ENCODE data around the gene HIVEP1.

The HIVEP1 gene

GRCh38 chr6:12012038-12012557 lies at the start of gene HIVEP1:
HIVEP1 (plus strand) TSS chr6:12012312; CDS start chr6:12015629, 3,317 bp downstream.
- DNase-seq = no peak

DNA sequence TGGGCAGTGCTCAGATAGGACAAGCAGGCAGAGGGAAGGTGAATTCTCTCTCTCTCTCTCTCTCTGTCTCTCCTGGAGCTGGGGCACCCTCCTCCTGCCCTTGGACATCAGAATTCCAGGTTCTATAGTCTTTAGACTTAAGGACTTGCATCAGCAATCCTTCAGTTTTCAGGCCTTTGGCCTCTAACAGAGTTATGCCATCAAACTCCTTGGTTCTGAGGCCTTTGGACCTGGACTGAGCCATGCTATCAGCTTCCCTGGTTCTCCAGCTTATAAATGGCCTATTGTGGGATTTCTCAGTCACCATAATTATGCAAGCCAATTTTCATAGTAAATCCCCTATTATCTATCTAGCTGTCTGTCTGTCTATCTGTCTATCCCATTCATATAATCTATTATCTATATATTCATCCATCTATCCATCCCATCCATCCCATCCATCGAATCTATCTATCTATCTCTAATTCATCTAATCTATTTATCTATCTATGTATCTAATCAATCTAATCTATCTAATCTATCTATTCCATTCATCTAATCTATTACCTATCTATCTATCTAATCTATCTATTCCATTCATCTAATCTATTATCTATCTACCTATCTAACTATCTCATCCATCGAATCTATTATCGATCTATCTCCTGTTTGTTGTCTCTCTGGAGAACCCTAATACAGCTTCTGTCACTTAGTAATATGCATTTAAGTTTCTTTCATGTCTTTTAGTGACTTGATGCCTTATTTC lies 48.2 kb upstream of the HIVEP1 start:
- DNase-seq = no peak

GRCh38 chr6:11964729-11965335 lies 47.3 kb upstream of the HIVEP1 start:
- DNase-seq = no peak

DNA sequence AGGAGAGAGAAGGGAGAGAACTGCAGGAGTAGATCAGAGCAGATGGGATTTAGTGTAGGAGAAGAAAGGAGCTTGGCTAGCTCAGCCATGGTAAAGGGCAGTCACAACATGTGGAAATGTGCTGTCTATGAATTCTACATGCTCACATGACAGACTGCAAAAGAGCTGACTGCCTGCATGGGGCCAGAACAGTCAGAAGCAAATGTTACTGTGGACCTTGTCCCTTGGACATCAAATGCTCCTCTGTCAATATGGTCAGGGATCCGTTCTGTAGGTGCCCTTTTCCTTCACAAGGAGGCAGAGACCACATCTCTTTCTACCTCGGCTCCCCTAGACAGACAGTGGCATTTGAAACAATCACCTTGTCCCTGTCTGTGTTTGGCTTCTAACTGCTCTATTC lies 46.6 kb upstream of the HIVEP1 start:
- no peak for DNase-seq

- DNase-seq = no peak
These were observed 43.8 kb upstream of the HIVEP1 start for GRCh38 chr6:11968241-11968806.

DNA sequence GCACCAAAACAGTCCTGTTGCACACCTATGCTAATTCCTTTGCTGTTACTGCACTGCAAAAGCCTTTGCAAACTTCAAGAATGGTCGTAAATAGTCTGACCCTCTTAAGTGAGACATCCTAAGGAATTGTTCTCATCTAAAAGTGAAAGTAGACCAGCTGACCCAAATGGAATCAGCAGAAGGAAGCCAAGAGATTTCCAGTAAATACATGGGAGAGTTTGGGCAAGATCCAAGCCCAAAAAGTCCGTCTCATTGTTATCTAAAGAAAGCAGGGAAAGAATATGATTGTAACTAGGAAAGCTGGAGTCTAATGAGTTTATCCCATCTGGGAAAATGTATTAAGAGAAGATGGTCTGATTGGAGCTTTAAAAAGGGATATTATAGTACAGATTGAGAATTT lies 43.0 kb upstream of the HIVEP1 start:
- no peak for DNase-seq

DNA sequence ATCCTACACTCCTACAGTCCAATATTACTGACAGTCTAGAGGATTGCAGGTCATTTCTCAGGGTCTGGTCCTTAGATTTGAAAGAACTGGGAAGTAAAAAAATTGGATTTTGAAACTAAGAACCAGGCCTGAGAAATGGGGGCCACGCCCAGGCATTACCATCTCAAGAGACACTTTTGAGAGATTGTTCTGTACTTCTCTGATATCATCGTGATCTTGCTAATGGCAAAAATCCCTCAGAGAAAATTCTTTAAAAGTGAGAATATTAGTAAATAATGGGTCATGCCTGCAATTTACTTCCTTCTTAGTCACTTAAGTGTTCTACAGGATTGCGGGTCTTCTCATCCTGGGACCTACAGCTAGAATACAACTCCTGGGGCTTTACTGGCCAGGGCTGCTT lies 42.0 kb upstream of the HIVEP1 start:
- DNase-seq = no peak

GRCh38 chr6:11971154-11971553 lies 41.0 kb upstream of the HIVEP1 start:
- DNase-seq = no peak

DNA sequence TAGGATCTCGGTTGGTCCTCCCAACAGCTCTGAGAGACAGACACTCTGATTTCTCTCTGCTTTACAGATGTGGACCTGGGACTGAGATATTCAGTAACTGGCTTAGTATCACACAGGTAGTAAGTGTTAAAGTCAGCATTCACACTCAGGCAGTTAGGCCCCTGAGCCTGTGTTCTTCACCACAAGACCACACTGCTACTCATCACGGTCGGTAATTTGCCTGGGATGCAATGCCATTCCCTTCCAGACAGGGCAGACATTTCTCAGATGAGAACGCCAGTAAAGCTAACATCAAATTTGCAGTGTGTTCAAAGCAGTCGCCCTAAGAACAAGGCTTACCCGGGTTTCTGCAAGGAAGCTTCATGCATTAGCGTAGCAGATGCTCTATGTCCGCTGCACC lies 39.8 kb upstream of the HIVEP1 start:
- DNase-seq = no peak

DNA sequence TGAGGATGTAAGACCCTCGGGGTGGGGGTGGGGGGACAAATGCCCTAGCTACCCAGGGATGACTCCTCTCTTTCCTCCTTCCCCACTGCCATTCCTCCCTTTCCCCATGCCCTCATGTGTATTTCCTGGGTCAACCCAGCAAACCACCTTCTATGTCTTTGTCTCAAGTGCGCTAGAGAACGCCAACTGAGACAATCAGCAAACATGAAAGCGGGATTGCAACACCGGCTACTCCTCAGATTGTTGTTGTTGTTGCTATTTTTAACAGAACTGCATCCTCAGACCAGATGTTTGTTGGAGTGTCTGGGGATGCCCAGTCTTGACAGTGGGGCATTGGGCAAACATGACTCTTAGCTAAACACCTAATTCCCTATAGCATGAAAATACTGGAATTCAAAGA lies 39.3 kb upstream of the HIVEP1 start:
- DNase-seq = no peak

- no peak for DNase-seq
These were observed 38.9 kb upstream of the HIVEP1 start for GRCh38 chr6:11973238-11973637.

DNA sequence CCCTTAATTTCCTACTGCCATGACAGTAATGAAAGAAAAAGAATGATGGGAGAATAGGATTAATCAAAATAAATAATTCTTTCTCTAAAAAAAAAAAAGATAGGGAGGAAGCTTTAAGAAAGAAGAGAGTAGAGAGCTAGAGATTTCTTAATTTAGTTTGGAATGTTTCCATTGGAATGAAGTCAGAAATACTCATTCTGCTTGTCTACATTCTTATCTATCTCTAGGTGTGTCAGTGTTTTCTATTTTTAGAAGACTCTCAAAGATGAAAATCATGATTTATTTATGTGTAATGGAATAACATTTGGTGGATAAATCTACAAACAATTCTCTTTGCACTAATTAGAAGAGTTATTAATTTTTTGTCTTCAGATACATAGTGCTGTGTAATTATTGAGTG lies 38.0 kb upstream of the HIVEP1 start:
- no peak for DNase-seq

- DNase-seq = no peak
These were observed 36.6 kb upstream of the HIVEP1 start for GRCh38 chr6:11975353-11975977.

GRCh38 chr6:11976489-11976888 lies 35.6 kb upstream of the HIVEP1 start:
- no peak for DNase-seq

GRCh38 chr6:11977193-11977592 lies 34.9 kb upstream of the HIVEP1 start:
- no peak for DNase-seq

- no peak for DNase-seq
These were observed 34.4 kb upstream of the HIVEP1 start for GRCh38 chr6:11977738-11978137.

- DNase-seq = no peak
These were observed 33.7 kb upstream of the HIVEP1 start for GRCh38 chr6:11978169-11978987.

DNA sequence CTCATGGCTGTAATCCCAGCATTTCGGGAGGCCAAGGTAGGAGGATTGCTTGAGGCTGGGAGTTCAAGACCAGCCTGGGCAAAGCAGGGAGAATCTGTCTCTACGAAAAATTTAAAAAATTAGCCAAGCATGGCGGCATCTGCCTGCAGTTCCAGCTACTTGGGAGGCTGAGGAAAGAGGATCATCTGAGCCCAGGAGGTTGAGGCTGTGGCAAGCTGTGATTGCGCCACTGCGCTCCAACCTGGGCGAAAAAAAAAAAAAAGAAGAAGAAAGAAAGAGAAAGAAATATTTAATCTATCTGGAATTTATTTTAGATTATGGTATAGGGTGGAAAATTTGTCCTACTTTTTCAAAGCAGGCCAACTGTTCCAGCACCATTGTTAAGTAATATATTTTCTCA lies 32.2 kb upstream of the HIVEP1 start:
- no peak for DNase-seq

- no peak for DNase-seq
These were observed 28.8 kb upstream of the HIVEP1 start for GRCh38 chr6:11983306-11983705.

DNA sequence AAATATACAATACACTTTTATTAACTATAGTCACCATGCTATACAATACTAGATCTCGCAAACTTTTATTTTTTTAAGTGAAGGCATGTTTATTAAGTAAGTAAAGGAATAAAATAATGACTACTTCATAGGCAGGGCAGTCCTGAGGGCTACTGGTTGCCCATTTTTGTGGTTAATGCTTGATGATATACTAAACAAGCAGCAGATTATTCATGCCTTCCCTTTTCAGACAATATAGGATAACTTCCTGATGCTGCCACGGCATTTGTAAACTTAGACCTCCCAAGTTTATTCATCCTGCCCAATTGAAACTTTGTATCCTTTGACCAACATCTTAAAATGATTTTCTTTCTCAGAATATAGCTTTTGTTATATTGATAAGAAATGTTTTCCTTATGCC lies 24.7 kb upstream of the HIVEP1 start:
- no peak for DNase-seq

GRCh38 chr6:11989386-11989785 lies 22.7 kb upstream of the HIVEP1 start:
- DNase-seq = no peak

GRCh38 chr6:11992086-11992485 lies 20.0 kb upstream of the HIVEP1 start:
- no peak for DNase-seq

All from NCI-H1048 (cell line).